COR-L47 (cell line): ENCODE results near the gene TERF2IP.
A peak's percentile ranks its signal among the peaks of the same experiment; 100 is the strongest.

Experiments used
- DNase-seq: peaks from one replicate; lab custom pipeline; 2025; lab: John Stamatoyannopoulos, UW

TERF2IP gene

DNA sequence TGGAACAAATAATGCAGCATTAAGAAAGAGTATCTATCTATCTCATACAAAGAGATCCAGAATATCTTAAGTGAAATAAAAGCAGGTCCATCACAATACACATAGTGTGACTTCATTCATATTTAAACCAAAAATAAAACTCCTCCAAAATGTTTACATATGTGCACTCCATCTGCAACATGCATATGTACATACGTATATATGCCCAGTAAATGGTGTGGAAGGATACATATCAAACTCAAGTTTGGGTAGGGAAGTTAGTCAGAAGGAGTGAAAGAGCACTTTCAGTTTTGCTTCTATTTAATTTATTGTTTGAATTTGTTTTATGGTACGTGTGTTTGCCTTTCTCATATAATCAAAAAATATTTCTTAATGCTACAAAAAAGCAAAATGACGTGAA, 12.5 kb upstream of the TERF2IP start:
- no peak for DNase-seq

GRCh38 chr16:75640598-75640997, 7.0 kb upstream of the TERF2IP start:
- no peak for DNase-seq

GRCh38 chr16:75644240-75645012, 3.1 kb upstream of the TERF2IP start:
- DNase-seq: no peak

GRCh38 chr16:75647112-75647491, 471 bp upstream of the TERF2IP start:
- no peak for DNase-seq

- peak; percentile 80 for DNase-seq
Observed at GRCh38 chr16:75648265-75649076, 898 bp downstream of the TERF2IP start.

DNA sequence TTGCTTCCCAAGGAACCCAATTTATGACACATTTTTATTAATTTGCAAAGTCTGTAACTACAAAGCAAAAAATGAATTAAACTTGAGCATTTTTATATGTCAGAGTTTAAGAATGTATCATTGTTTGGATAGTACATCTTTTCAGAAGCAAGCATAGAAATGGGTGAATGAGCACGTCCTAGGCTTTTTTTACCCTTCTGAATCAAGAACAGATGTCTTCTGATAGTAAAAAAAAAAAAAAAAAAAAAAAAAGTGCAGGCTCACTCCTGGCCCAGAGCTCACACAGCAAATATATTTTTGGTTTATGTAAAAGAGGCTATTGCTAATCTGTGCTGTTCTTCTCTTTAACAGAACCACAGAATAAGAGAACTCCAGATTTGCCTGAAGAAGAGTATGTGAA, 6.3 kb downstream of the TERF2IP start:
- DNase-seq: no peak

- DNase-seq: no peak
Observed at GRCh38 chr16:75658175-75658574, 10.6 kb downstream of the TERF2IP start.

- no peak for DNase-seq
Observed at GRCh38 chr16:75660321-75660720, 12.7 kb downstream of the TERF2IP start.

DNA sequence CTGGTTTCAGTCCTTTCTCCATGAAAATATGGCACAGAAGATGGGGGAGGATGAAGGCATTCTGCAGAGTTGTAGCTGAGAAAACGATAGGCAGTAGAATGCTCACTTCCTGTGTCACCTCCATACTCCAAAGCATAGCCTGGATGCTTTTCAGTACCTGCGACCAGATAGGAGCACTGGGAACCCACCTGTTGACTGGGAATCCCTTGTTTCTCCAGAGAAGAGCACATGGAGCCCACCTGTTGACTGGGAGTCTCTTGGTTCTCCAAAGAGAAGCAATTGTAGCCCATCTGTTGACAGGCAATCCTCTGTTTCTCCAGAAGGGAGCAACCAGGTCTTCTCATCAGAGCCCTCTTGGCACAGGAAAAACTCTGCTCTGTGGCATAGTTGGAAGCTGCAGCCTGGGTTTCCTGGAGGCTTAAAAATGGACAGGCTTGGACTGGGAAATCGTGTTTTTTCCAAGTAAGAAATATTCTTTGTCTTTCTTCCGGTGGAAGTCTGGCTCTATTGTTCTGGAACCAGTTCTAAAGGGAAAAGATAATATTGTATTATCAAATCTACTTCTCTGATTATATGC, 13.2 kb downstream of the TERF2IP start:
- no peak for DNase-seq

DNA sequence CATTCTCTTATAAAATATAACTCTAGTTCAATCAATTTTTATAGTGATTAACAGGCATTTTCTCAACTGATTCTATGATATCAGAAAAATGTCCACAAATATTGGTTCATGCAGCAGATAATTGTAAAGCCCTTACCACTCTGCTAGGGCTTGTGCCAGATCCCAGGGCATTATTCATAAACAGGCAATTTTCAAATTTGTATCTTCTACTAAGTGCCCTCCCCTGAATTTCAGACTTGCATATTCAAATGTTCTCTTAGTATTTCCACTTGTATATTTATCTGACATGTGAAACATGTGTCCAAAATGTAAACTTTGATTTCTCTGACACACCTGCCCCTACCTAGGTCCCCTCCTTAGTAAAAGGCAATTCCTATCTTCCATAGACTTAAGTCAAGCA, 19.9 kb downstream of the TERF2IP start:
- DNase-seq: no peak

- no peak for DNase-seq
Observed at GRCh38 chr16:75676909-75677308, 29.3 kb downstream of the TERF2IP start, which contains the start of gene CPHXL2. TSS of gene CPHXL2 (minus strand) at chr16:75677009. CDS start at chr16:75676999, 10 bp downstream.

GRCh38 chr16:75679366-75679765, 31.8 kb downstream of the TERF2IP start:
- DNase-seq: no peak

DNA sequence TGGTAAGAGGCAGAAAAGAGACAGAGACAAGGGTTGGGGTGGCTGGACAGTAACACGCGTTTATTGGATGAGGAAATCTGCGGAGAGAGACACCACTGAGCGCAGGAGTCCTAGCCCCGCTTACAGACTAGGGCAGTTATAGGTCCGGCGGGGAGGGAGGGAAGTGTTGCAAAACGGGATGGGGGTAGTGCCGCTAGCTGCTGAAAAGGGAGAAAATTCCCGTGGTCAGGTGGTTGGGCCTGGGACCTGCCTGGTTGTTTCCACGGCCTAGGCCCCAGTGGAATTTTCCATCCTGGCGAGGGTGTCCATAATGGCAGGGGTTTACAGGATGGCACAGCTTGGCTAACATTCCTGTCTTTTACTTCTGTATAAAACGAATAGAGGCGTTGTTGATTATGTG, 34.7 kb downstream of the TERF2IP start:
- DNase-seq: no peak

DNA sequence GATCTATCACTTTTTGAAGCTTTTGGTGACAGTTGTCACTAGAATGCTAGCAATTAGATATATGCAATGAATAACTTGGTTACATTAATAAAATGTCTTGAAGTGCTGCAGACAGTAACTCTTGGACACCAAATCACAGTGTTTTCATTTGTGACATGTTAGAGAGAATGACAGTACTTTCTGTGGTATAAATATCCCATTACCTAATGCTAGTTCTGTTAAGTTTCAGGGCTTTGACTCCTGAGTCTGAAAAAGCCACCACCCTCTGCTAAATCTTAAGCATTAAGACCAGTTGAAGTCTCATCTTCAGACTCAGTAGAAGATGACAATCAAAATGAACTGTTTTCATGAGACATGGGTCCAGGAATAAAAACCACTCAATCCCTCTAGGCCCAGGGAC, 39.8 kb downstream of the TERF2IP start:
- DNase-seq: no peak

- no peak for DNase-seq
Observed at GRCh38 chr16:75695708-75696107, 48.1 kb downstream of the TERF2IP start.

DNA sequence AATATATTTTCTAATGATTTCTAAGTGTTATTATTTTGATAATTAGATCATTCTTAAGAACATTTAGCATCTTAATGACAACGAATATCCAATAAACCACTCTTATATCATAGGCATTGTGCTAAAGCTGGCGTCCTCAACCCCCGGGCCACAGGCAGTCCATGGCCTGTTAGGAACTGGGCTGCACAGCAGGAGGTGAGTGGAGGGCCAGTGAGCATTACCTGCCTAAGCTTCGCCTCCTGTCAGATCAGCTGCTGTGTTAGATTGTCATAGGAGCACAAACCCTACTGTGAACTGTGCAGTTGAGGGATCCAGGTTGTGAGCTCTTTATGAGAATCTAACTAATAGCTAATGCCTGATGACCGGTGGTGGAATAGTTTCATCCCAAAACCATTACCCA, 50.0 kb downstream of the TERF2IP start:
- no peak for DNase-seq

- no peak for DNase-seq
Observed at GRCh38 chr16:75701361-75701760, 53.8 kb downstream of the TERF2IP start, which contains the start of gene DUXB. TSS of gene DUXB (minus strand) at chr16:75701461. CDS start at chr16:75701418, 43 bp downstream.

GRCh38 chr16:75702242-75702641, 54.7 kb downstream of the TERF2IP start:
- no peak for DNase-seq

DNA sequence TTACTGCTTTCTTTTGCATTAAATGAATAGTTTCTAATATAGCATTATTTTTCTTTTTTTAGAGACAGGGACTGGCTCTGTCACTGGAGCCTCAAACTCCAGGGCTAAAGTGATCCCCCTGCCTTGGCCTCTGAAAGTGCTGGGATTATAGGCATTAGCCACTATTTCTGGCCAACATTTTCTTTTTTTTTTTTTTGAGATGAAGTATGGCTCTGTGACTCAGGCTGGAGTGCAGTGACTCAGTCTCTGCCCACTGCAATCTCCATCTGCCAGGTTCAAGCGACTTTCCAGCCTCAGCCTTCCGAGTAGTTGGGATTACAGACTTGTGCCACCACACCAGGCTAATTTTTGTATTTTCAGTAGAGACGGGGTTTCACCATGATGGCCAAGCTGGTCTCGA, 55.7 kb downstream of the TERF2IP start:
- no peak for DNase-seq
